ENCODE data around the gene FBXL13. TPM values are rescaled to one million over a fixed set of nuclear protein-coding genes. Genes with fewer than 3 reads are reported as not detected.
"Not testable (repeated sequence)": the region's sequence is repeated elsewhere in the genome, so short reads cannot be mapped to it uniquely, and the experiment has no call there.

FBXL13 gene
- total and polyA plus RNA-seq, 2 of the 8 experiments (the other 6 are each of a cell fraction or from before 2014, with no cell fraction given): 1.2 to 2.8 TPM

GRCh38 chr7:102795987-102796595 is 278.5 kb downstream of the FBXL13 start:
- H2BK15ac ChIP-seq (ENCODE audit: low read length); CTCF ChIA-PET (ENCODE audit: partially characterized antibody); H2AK5ac ChIP-seq (ENCODE audit: low read depth, low read length); FAIRE-seq; H3K4ac ChIP-seq (replicated peaks; ENCODE audit: insufficient read length, low read depth, low read length); H4K5ac ChIP-seq (ENCODE audit: insufficient read length, low read depth, low read length); H3K4me1 ChIP-seq (replicated peaks in 1 of 4; ENCODE audit: control insufficient read depth in 3 of 4, insufficient read depth in 4 of 4, low read length in 3 of 4); POLR2A ChIA-PET (ENCODE audit: partially characterized antibody); H3K56ac ChIP-seq (replicated peaks; ENCODE audit: insufficient read length, low read depth, low read length); H2BK5ac ChIP-seq (ENCODE audit: low read depth, low read length); H2BK20ac ChIP-seq (ENCODE audit: low read length); H3K79me2 ChIP-seq (ENCODE audit: control insufficient read depth in 1 of 2, insufficient read depth in 2 of 2, low read length in 2 of 2); H2AFZ ChIP-seq (ENCODE audit: low read length); H3K4me2 ChIP-seq (ENCODE audit: insufficient read depth in 1 of 2, low read depth in 2 of 2, low read length in 2 of 2); H4K20me1 ChIP-seq (replicated peaks in 1 of 2; ENCODE audit: control insufficient read depth in 1 of 2, insufficient read depth in 2 of 2, low read length in 2 of 2); H3K27me3 ChIP-seq (replicated peaks in 1 of 4; ENCODE audit: control insufficient read depth in 3 of 4, extremely low read depth in 1 of 4, insufficient read depth in 3 of 4, low read length in 3 of 4); H3K9me3 ChIP-seq (ENCODE audit: insufficient read depth in 2 of 2, low read depth in 1 of 2, low read length in 1 of 2); H3K18ac ChIP-seq (ENCODE audit: extremely low read depth, low read length); H3K23me2 ChIP-seq (ENCODE audit: low read depth, low read length); DNase-seq (ENCODE audit: low read depth in 1 of 2, low spot score in 2 of 2); H3K79me1 ChIP-seq (ENCODE audit: low read depth, low read length); H3K36me3 ChIP-seq (ENCODE audit: control insufficient read depth in 2 of 4, insufficient read depth in 4 of 4, low read length in 3 of 4); H4K91ac ChIP-seq (replicated peaks; ENCODE audit: insufficient read length, low read length); H3K4me3 ChIP-seq (ENCODE audit: extremely low read depth in 1 of 4, insufficient read depth in 2 of 4, low read depth in 3 of 4, low read length in 4 of 4); H2BK12ac ChIP-seq (ENCODE audit: low read depth, low read length); H3K27ac ChIP-seq (ENCODE audit: low read depth, low read length); H4K8ac ChIP-seq (ENCODE audit: extremely low read depth, insufficient read depth, low read length); H3K23ac ChIP-seq (ENCODE audit: insufficient read length); H2BK120ac ChIP-seq (replicated peaks; ENCODE audit: low read depth, low read length); H3K9ac ChIP-seq (replicated peaks in 1 of 4; ENCODE audit: extremely low read depth in 1 of 4, low read depth in 3 of 4, low read length in 3 of 4); H3K14ac ChIP-seq (ENCODE audit: insufficient read length): not testable (repeated sequence)
- 92% methylated on average over 4 of the region's 6 CpGs; no CpG with 5 or more reads in 1 of the 2 experiments for WGBS, 2 experiments (ENCODE audit: extremely low coverage in 1 of 2, insufficient coverage in 1 of 2, insufficient read length in 1 of 2, insufficient replicate concordance in 2 of 2, low coverage in 1 of 2, low lambda C conversion rate in 2 of 2, missing lambda C conversion rate in 1 of 2)

GRCh38 chr7:102794567-102794966 is 280.0 kb downstream of the FBXL13 start:
- POLR2A ChIA-PET (ENCODE audit: partially characterized antibody); FAIRE-seq: not testable (repeated sequence)

More at GRCh38 chr7:102794567-102794966, 280.0 kb downstream of the FBXL13 start:
- H4K5ac ChIP-seq (ENCODE audit: insufficient read length, low read depth, low read length); H3K4me1 ChIP-seq (replicated peaks in 1 of 4; ENCODE audit: control insufficient read depth in 3 of 4, insufficient read depth in 4 of 4, low read length in 3 of 4); H3K27me3 ChIP-seq (replicated peaks in 1 of 4; ENCODE audit: control insufficient read depth in 3 of 4, extremely low read depth in 1 of 4, insufficient read depth in 3 of 4, low read length in 3 of 4); H3K27ac ChIP-seq (ENCODE audit: low read depth, low read length); H3K4ac ChIP-seq (replicated peaks; ENCODE audit: insufficient read length, low read depth, low read length); H3K79me1 ChIP-seq (ENCODE audit: low read depth, low read length); DNase-seq (ENCODE audit: low read depth in 1 of 2, low spot score in 2 of 2); H2BK15ac ChIP-seq (ENCODE audit: low read length); H3K23me2 ChIP-seq (ENCODE audit: low read depth, low read length); H2BK120ac ChIP-seq (replicated peaks; ENCODE audit: low read depth, low read length); H4K8ac ChIP-seq (ENCODE audit: extremely low read depth, insufficient read depth, low read length); H3K14ac ChIP-seq (ENCODE audit: insufficient read length); H3K79me2 ChIP-seq (ENCODE audit: control insufficient read depth in 1 of 2, insufficient read depth in 2 of 2, low read length in 2 of 2); H3K9ac ChIP-seq (replicated peaks in 1 of 4; ENCODE audit: extremely low read depth in 1 of 4, low read depth in 3 of 4, low read length in 3 of 4); H4K91ac ChIP-seq (replicated peaks; ENCODE audit: insufficient read length, low read length); H2BK12ac ChIP-seq (ENCODE audit: low read depth, low read length); H3K36me3 ChIP-seq (ENCODE audit: control insufficient read depth in 2 of 4, insufficient read depth in 4 of 4, low read length in 3 of 4); H3K4me2 ChIP-seq (ENCODE audit: insufficient read depth in 1 of 2, low read depth in 2 of 2, low read length in 2 of 2); H2BK5ac ChIP-seq (ENCODE audit: low read depth, low read length); H3K4me3 ChIP-seq (ENCODE audit: extremely low read depth in 1 of 4, insufficient read depth in 2 of 4, low read depth in 3 of 4, low read length in 4 of 4); H4K20me1 ChIP-seq (replicated peaks in 1 of 2; ENCODE audit: control insufficient read depth in 1 of 2, insufficient read depth in 2 of 2, low read length in 2 of 2); H2AK5ac ChIP-seq (ENCODE audit: low read depth, low read length); H3K56ac ChIP-seq (replicated peaks; ENCODE audit: insufficient read length, low read depth, low read length); H2BK20ac ChIP-seq (ENCODE audit: low read length); H3K9me3 ChIP-seq (ENCODE audit: insufficient read depth in 2 of 2, low read depth in 1 of 2, low read length in 1 of 2); H2AFZ ChIP-seq (ENCODE audit: low read length); CTCF ChIA-PET (ENCODE audit: partially characterized antibody); H3K18ac ChIP-seq (ENCODE audit: extremely low read depth, low read length); H3K23ac ChIP-seq (ENCODE audit: insufficient read length): not testable (repeated sequence)
- 96% methylated on average over 1 of the region's 1 CpG; no CpG with 5 or more reads in 1 of the 2 experiments for WGBS, 2 experiments (ENCODE audit: extremely low coverage in 1 of 2, insufficient coverage in 1 of 2, insufficient read length in 1 of 2, insufficient replicate concordance in 2 of 2, low coverage in 1 of 2, low lambda C conversion rate in 2 of 2, missing lambda C conversion rate in 1 of 2)

Measured in H1 (cell line).